Stimulated activated CD4-positive, alpha-beta T cell treated with anti-CD3 and anti-CD28 coated beads, TNF-alpha, amount 100 ng/mL, for 1 hour (primary cell): ENCODE data around the gene NKTR.
"Not testable (repeated sequence)": the region's sequence is repeated elsewhere in the genome, so short reads cannot be mapped to it uniquely, and the experiment has no call there.

Source experiments
- DNase-seq, 3 donors: peaks; one replicate each; pipeline ENCODE4 v3.0.0-alpha.2; 2020; ENCODE audit warnings: low read depth in 3 of 3, low spot score in 1 of 3

Gene NKTR

GRCh38 chr3:42595682-42596081, 4.8 kb upstream of the NKTR start:
- DNase-seq, result no peak

- DNase-seq, result not testable (repeated sequence)
Measured at GRCh38 chr3:42597098-42597497, 3.4 kb upstream of the NKTR start.

- peak in 1 of 3 donors; percentile 41 for DNase-seq
Measured at GRCh38 chr3:42600958-42601675, 631 bp downstream of the NKTR start.

GRCh38 chr3:42601896-42602581, 1.6 kb downstream of the NKTR start:
- DNase-seq, result no peak

- DNase-seq, result no peak
Measured at GRCh38 chr3:42602961-42603360, 2.5 kb downstream of the NKTR start.

GRCh38 chr3:42605546-42606173, 5.2 kb downstream of the NKTR start:
- no peak for DNase-seq

- DNase-seq, result no peak
Measured at GRCh38 chr3:42608581-42608980, 8.1 kb downstream of the NKTR start.

- no peak for DNase-seq
Measured at GRCh38 chr3:42610976-42611375, 10.5 kb downstream of the NKTR start.

- no peak for DNase-seq
Measured at GRCh38 chr3:42612217-42612616, 11.7 kb downstream of the NKTR start.

- no peak for DNase-seq
Measured at GRCh38 chr3:42612928-42613327, 12.4 kb downstream of the NKTR start.

GRCh38 chr3:42613462-42613861, 13.0 kb downstream of the NKTR start:
- DNase-seq, result no peak

- no peak for DNase-seq
Measured at GRCh38 chr3:42631620-42632019, 31.1 kb downstream of the NKTR start.

- no peak for DNase-seq
Measured at GRCh38 chr3:42632146-42632545, 31.7 kb downstream of the NKTR start.

GRCh38 chr3:42633544-42633943, 33.1 kb downstream of the NKTR start:
- no peak for DNase-seq

- DNase-seq, result no peak
Measured at GRCh38 chr3:42635111-42635510, 34.6 kb downstream of the NKTR start.

- no peak for DNase-seq
Measured at GRCh38 chr3:42637001-42637400, 36.5 kb downstream of the NKTR start.

GRCh38 chr3:42638339-42638842, 37.9 kb downstream of the NKTR start:
- no peak for DNase-seq

GRCh38 chr3:42639192-42639591, 38.7 kb downstream of the NKTR start:
- DNase-seq, result no peak

GRCh38 chr3:42640129-42640528, 39.6 kb downstream of the NKTR start:
- no peak for DNase-seq

GRCh38 chr3:42640771-42641370, 40.4 kb downstream of the NKTR start:
- DNase-seq, result no peak

- no peak for DNase-seq
Measured at GRCh38 chr3:42647821-42648459, 47.5 kb downstream of the NKTR start.
